GM19240 (cell line): ENCODE data around the gene KLHDC9.
"Not testable (repeated sequence)": the region's sequence is repeated elsewhere in the genome, so short reads cannot be mapped to it uniquely, and the experiment has no call there.

ENCODE experiments used
- DNase-seq: peaks from one replicate; pipeline ENCODE4 v3.0.0; 2011; ENCODE audit warnings: low spot score; ENCODE audit not compliant: insufficient read length

KLHDC9 gene

GRCh38 chr1:161095230-161095629 lies 2.9 kb upstream of the KLHDC9 start:
- DNase-seq: no peak

GRCh38 chr1:161096015-161096414 lies 2.1 kb upstream of the KLHDC9 start:
- DNase-seq: peak; percentile 47

- no peak for DNase-seq
Observed at GRCh38 chr1:161096530-161096929, 1.6 kb upstream of the KLHDC9 start.

GRCh38 chr1:161099090-161099802 lies 1.1 kb downstream of the KLHDC9 start:
- no peak for DNase-seq

- no peak for DNase-seq
Observed at GRCh38 chr1:161100556-161100955, 2.4 kb downstream of the KLHDC9 start.

GRCh38 chr1:161106431-161106830 lies 8.3 kb downstream of the KLHDC9 start:
- no peak for DNase-seq

- DNase-seq: no peak
Observed at GRCh38 chr1:161111117-161111516, 13.0 kb downstream of the KLHDC9 start.

- DNase-seq: no peak
Observed at GRCh38 chr1:161111527-161111926, 13.4 kb downstream of the KLHDC9 start.

- no peak for DNase-seq
Observed at GRCh38 chr1:161113915-161114314, 15.8 kb downstream of the KLHDC9 start.

- no peak for DNase-seq
Observed at GRCh38 chr1:161114556-161114955, 16.4 kb downstream of the KLHDC9 start.

GRCh38 chr1:161115132-161115711 lies 17.1 kb downstream of the KLHDC9 start:
- DNase-seq: no peak

GRCh38 chr1:161115961-161116360 lies 17.8 kb downstream of the KLHDC9 start:
- not testable (repeated sequence) for DNase-seq

GRCh38 chr1:161117759-161118581 lies 19.8 kb downstream of the KLHDC9 start, which contains the start of the genes NIT1 and PFDN2:
Gene NIT1, plus strand, starts transcription at chr1:161118105. Its CDS starts 72 bp downstream, at chr1:161118177.
Gene PFDN2, minus strand, starts transcription at chr1:161118037. Its CDS starts 11 bp downstream, at chr1:161118026.
- peak; percentile 76 for DNase-seq

GRCh38 chr1:161119092-161119903 lies 21.1 kb downstream of the KLHDC9 start:
- DNase-seq: no peak

- no peak for DNase-seq
Observed at GRCh38 chr1:161121042-161121650, 23.0 kb downstream of the KLHDC9 start.

GRCh38 chr1:161121834-161122233 lies 23.7 kb downstream of the KLHDC9 start:
- no peak for DNase-seq

GRCh38 chr1:161122967-161123366 lies 24.8 kb downstream of the KLHDC9 start:
- no peak for DNase-seq

GRCh38 chr1:161127649-161128048 lies 29.5 kb downstream of the KLHDC9 start:
- no peak for DNase-seq

GRCh38 chr1:161128591-161129420 lies 30.6 kb downstream of the KLHDC9 start:
- no peak for DNase-seq

- no peak for DNase-seq
Observed at GRCh38 chr1:161130266-161130665, 32.1 kb downstream of the KLHDC9 start.
